Stimulated activated CD4-positive, alpha-beta T cell treated with anti-CD3 and anti-CD28 coated beads, Interleukin-2, amount 100 ng/mL, for 48 hours (primary cell): ENCODE results near the gene KRTAP4-5.
"Not testable (repeated sequence)": the region's sequence is repeated elsewhere in the genome, so short reads cannot be mapped to it uniquely, and the experiment has no call there.

ENCODE experiments used
- DNase-seq, 2 donors: peaks; one replicate each; pipeline ENCODE4 v3.0.0-alpha.2; 2020

Gene KRTAP4-5

DNA sequence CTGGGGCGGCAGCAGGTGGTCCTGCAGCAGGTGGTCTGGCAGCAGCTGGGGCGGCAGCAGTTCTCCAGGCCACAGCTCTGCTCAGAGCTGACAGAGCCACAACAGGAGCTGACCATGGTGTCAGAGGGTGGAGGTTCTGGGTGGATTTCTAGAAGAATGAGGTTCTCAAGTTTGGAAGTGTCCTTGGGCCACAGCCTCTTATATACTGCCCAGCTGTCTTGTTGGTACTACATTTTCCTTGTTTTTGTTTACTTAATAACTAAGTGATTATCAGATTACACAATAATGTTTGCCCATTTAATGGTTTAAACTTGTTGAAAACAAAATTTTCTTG lies at the start of gene KRTAP4-5:
KRTAP4-5 (minus strand) TSS at position 174 of the 334 bp plus-strand sequence; CDS start at position 116, 58 bp downstream.
- DNase-seq: no peak

- no peak for DNase-seq
Observed at GRCh38 chr17:41196068-41196467, 46.4 kb upstream of the KRTAP4-5 start.

GRCh38 chr17:41190328-41190727 lies 40.7 kb upstream of the KRTAP4-5 start:
- no peak for DNase-seq

DNA sequence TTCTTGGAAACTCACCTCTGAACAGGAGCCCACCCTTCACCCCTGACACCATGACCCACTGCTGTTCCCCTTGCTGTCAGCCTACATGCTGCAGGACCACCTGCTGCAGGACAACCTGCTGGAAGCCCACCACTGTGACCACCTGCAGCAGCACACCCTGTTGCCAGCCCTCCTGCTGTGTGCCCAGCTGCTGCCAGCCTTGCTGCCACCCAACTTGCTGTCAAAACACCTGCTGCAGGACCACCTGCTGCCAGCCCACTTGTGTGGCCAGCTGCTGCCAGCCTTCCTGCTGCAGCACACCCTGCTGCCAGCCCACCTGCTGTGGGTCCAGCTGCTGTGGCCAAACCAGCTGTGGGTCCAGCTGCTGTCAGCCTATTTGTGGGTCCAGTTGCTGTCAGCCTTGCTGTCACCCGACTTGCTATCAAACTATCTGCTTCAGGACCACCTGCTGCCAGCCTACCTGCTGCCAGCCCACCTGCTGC lies 40.3 kb upstream of the KRTAP4-5 start, which contains the start of gene KRTAP9-1:
KRTAP9-1 (plus strand) TSS at position 51 of the 482 bp plus-strand sequence; CDS start at position 51, 0 bp downstream.
- DNase-seq: not testable (repeated sequence)

GRCh38 chr17:41186872-41187271 lies 37.2 kb upstream of the KRTAP4-5 start:
- DNase-seq: no peak

DNA sequence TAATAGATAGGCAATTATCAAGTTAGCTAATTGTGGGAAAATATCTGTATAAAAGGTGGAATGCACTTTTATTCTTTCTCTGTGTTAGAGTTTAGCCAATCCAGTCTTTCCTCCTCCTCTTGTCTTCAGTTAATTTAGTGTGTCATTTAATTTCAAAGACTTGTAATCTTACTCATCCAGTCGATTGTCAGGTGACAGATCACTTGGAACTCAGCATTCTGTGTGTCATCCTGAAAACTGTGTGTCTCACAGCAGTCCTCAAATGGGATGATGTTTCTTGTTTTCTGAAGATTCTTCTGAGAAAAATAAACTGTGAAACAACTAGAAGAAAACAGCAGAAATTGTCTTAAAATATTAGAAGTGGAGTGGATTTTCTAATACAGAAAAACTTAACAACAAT lies 35.4 kb upstream of the KRTAP4-5 start:
- no peak for DNase-seq

DNA sequence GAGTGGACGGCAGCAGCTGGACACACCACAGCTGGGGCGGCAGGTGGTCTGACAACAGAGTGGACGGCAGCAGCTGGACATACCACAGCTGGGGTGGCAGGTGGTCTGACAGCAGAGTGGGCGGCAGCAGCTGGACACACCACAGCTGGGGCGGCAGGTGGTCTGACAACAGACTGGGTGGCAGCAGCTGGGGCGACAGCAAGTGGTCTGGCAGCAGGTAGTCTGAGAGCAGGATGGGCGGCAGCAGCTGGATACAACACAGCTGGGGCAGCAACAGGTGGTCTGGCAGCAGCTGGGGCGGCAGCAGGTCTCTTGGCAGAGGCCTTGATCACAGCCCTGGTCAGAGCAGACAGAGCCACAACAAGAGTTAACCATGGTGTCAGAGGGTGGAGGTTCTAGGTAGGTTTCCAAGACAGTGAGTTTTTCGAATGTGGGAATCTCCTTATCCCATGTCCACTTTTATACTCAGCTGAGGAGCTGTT lies 34.9 kb upstream of the KRTAP4-5 start, which contains the start of gene KRTAP4-1:
KRTAP4-1 (minus strand) TSS at position 432 of the 482 bp plus-strand sequence; CDS start at position 375, 57 bp downstream.
- DNase-seq: no peak

DNA sequence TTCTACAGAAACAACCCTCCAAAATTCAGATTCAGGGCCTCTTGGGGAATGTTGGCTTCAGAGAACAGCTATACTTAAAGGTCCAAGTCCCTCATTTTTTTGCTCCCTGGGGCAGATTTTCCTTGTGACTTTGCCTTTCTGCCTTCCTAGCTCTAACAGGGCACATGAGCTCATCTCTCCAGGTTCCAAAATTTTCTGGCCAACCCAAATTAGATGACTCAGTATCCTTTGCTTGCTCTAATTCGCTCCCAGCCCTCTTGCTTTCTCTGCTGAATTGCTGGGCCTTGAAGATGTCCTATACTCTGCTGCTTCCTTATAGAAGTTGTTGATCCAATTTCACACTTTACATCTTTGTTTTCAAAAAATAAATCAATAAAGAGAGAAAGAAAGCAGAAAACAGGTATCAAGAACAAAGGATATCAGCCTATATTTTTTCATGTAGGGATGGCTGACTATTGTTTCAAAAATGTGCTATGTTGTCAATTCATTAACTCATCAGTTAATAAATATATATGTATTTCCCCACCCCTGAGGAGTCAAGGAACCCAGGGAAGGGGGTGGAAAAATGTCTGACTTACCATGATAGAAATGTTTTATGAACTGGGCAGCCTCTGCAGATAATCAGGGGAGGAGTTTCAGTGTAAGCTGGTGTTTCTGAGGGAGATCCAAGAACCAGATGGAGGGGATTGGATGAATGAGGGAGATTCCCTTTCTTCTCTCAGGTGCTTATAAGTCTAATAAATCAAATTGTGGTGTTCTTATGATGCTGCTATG lies 29.4 kb upstream of the KRTAP4-5 start:
- no peak for DNase-seq

DNA sequence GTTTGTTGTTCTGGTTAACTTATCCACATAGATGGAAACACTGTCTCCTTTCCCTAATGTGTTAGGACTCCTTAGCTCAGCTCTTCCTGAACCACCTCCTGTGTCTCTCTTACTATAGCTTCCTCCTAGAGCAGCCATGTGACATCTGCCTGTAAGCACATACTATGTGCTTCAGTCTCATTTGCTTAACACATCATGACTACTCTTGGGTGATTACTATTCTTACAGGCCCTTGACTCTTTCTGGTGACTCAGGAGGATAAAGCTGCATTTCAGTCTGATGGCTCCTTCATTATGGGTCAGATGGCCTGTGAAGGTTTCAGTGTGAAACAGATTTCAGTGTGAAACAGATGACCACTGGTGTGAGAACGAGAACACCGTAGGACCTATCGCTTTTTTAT lies 28.7 kb upstream of the KRTAP4-5 start:
- DNase-seq: no peak

DNA sequence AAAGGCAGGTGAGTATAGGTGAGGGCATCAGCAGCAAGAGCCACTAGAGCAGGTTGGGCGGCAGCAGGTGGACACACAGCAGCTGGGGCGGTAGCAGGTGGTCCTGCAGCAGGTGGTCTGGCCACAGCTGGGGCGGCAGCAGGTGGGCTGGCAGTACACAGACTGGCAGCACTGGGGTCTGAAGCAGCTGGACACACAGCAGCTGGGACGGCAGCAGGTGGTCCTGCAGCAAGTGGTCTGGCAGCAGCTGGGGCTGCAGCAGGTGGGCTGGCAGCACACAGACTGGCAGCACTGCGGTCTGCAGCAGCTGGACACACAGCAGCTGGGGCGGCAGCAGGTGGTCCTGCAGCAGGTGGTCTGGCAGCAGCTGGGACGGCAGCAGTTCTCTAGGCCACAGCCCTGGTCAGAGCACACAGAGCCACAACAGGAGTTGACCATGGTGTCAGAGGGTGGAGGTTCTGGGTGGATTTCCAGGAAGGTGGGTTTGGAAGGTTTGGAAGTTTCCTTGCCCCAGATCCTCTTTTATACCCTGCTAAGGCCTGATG lies 28.2 kb upstream of the KRTAP4-5 start, which contains the start of gene KRTAP4-2:
KRTAP4-2 (minus strand) TSS at position 495 of the 545 bp plus-strand sequence; CDS start at position 438, 57 bp downstream.
- no peak for DNase-seq

GRCh38 chr17:41176744-41177387 lies 27.2 kb upstream of the KRTAP4-5 start:
- DNase-seq: no peak

GRCh38 chr17:41171886-41172285 lies 22.3 kb upstream of the KRTAP4-5 start:
- no peak for DNase-seq

DNA sequence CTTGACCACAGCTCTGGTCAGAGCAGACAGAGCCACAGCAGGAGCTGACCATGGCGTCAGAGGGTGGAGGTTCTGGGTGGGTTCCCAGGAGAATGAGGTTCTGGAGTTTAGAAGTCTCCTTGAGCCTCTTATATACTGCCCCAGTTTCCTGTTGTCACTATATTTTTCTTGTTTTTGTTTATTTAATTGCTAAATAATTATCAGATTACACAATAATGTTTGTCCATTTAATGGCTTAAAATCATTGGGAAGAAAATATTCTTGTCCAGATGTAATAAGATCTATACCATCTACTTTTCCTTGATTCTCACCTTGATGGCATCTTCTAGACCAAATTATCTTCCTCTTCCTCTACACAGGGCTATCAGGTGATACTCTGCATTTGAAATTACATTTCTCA lies 18.5 kb upstream of the KRTAP4-5 start, which contains the start of gene KRTAP4-3:
KRTAP4-3 (minus strand) TSS at position 101 of the 400 bp plus-strand sequence; CDS start at position 52, 49 bp downstream.
- no peak for DNase-seq

- DNase-seq: no peak
Observed at GRCh38 chr17:41167561-41167960, 17.9 kb upstream of the KRTAP4-5 start.

DNA sequence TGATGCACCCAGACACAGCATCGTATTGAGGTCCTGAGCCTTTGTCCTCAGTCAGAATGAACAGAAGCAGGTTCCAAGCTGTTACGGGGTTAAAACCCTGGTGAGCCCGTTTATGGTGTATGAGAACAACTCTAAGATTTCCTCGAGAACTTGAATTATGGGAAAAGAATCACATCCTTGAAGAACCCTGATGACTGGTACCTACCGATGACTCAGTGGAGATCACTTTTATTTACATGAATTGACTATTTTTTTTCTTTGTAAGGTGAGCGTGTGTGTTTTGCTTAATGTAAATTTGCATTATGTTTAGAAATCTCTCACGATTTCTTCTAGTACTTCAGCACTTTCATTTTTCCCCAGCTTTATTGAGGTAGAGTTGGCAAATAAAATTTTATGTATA lies 14.2 kb upstream of the KRTAP4-5 start:
- DNase-seq: no peak

DNA sequence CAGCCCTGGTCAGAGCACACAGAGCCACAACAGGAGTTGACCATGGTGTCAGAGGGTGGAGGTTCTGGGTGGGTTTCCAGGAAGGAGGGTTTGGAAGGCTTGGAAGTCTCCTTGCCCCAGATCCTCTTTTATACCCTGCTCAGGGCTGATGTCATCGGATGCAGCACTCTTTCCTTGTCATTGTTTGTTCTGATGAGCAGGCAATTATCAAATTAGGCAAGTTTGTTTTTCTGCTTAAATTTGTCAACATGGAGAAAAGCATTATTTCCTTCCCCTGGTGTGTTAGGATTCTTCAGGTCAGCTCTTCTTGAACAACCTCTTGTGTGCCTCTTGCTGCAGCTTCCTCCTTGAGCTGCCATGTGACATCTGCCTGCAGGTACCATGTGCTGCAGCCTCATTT lies 11.0 kb upstream of the KRTAP4-5 start, which contains the start of gene KRTAP4-4:
KRTAP4-4 (minus strand) TSS at position 101 of the 400 bp plus-strand sequence; CDS start at position 44, 57 bp downstream.
- no peak for DNase-seq

DNA sequence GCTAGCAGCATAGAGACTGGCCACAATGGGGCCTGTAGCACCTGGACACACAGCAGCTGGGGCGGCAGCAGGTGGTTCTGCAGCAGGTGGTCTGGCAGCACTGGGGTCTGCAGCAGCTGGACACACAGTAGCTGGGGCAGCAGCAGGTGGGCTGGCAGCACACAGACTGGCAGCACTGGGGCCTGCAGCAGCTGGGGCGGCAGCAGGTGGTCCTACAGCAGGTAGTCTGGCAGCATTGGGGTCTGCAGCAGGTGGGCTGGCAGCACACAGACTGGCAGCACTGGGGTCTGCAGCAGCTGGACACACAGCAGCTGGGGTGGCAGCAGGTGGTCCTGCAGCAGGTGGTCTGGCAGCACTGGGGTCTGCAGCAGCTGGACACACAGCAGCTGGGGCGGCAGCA lies 10.6 kb upstream of the KRTAP4-5 start:
- not testable (repeated sequence) for DNase-seq

- DNase-seq: no peak
Observed at GRCh38 chr17:41153856-41154255, 4.2 kb upstream of the KRTAP4-5 start.

DNA sequence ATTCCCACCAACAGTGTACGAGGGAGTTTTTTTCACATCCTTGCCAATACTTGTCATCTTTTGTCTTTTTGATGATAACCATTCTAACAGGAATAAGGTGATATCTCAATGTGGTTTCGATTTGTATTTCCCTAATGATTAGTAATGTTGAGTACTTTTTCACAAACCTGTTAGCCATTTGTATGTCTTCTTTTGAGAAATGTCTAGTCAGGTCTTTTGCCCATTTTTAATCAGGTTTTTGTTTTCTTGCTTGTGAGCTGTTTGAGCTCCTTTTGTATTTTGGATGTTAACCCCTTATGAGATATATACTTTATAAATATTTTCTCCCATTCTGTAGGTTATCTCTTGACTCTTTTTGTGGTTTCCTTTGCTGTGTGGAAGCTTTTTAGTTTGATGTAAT lies 1.9 kb upstream of the KRTAP4-5 start:
- DNase-seq: no peak

- no peak for DNase-seq
Observed at GRCh38 chr17:41150026-41150425, 401 bp upstream of the KRTAP4-5 start.

DNA sequence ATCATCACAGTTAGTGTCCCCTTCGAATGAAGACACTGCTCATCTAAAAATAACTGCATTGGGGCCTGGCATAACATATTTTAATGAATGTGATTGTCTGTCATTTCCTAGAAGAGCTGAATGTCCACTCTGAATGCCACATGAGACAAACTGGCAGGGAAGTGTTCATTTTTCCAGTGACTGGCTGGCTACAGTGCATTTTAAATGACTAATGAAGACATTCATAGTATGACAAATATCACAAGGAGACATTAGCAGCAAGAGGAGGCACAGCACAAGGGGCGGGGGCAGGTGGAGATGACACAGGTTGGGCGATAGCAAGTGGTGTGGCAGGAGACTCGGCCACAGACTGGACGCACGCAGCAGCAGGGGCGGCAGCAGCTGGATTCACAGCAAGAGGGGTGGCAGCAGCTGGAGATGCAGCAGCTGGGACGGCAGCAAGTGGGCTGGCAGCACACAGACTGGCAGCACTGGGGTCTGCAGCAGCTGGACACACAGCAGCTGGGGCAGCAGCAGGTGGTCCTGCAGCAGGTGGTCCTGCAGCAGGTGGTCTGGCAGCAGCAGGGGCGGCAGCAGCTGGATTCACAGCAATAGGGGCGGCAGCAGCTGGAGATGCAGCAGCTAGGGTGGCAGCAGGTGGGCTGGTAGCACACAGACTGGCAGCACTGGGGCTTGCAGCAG lies 514 bp downstream of the KRTAP4-5 start:
- not testable (repeated sequence) for DNase-seq

- no peak for DNase-seq
Observed at GRCh38 chr17:41147531-41148204, 2.0 kb downstream of the KRTAP4-5 start.
